CD14-positive monocyte (primary cell): Measurements from ENCODE around the gene MCHR2. TPM values are rescaled to one million over a fixed set of nuclear protein-coding genes. Genes with fewer than 3 reads are reported as not detected.

ENCODE experiments used
- DNase-seq, 3 donors: peaks; one replicate each; pipeline ENCODE4 v3.0.0-alpha.2; 2011 to 2022
- H2AFZ ChIP-seq: 2 replicates; pipeline ENCODE4 v1.6.0; 2012; ENCODE audit warnings: mild to moderate bottlenecking, low read depth, low read length, inconsistent platforms; ENCODE audit not compliant: insufficient read depth, poor library complexity, severe bottlenecking
- H3K27ac ChIP-seq, 2 donors: 1 replicate in 1 of 2; 2 replicates in 1 of 2; pipeline ENCODE4 v1.5.1; 2012 to 2013; ENCODE audit warnings: low read length in 2 of 2, control low read depth in 1 of 2, inconsistent platforms in 1 of 2, low read depth in 1 of 2, mild to moderate bottlenecking in 1 of 2
- H3K27me3 ChIP-seq, 2 donors: one replicate each; pipeline versions ENCODE4 v1.6.0 to v1.6.1; 2011 to 2013; ENCODE audit warnings: low read length in 2 of 2; ENCODE audit not compliant: control insufficient read depth in 2 of 2, insufficient read depth in 2 of 2
- H3K36me3 ChIP-seq, 2 donors: replicated peaks in 1 of 2; 1 replicate in 1 of 2; 2 replicates in 1 of 2; pipeline versions ENCODE4 v1.5.1 to v1.6.1; 2012 to 2013; ENCODE audit warnings: low read length in 2 of 2, control low read depth in 1 of 2, inconsistent platforms in 1 of 2, mild to moderate bottlenecking in 1 of 2; ENCODE audit not compliant: insufficient read depth in 2 of 2, control insufficient read depth in 1 of 2
- H3K4me1 ChIP-seq, 2 donors: 1 replicate in 1 of 2; 2 replicates in 1 of 2; pipeline versions ENCODE4 v1.5.1 to v1.6.1; 2012 to 2013; ENCODE audit warnings: low read length in 2 of 2, control low read depth in 1 of 2, inconsistent platforms in 1 of 2, mild to moderate bottlenecking in 1 of 2, moderate library complexity in 1 of 2; ENCODE audit not compliant: insufficient read depth in 2 of 2, control insufficient read depth in 1 of 2
- H3K4me2 ChIP-seq: replicated peaks from 2 replicates; pipeline ENCODE3; 2012; ENCODE audit warnings: low read length, moderate library complexity, mild to moderate bottlenecking; ENCODE audit not compliant: poor library complexity, severe bottlenecking; ENCODE audit errors: extremely low read depth
- H3K4me3 ChIP-seq, 3 experiments: fragments of 200-600 bp in 1 of 3; sonication (generic) in 1 of 3; replicated peaks in 1 of 3; 1 replicate in 2 of 3; 2 replicates in 1 of 3; pipeline ENCODE4 v1.5.1; 2011 to 2013; ENCODE audit warnings: low read length in 3 of 3, mild to moderate bottlenecking in 3 of 3, control low read depth in 2 of 3, low read depth in 2 of 3, inconsistent platforms in 1 of 3, moderate library complexity in 1 of 3
- H3K79me2 ChIP-seq: 2 replicates; pipeline ENCODE4 v1.6.0; 2012; ENCODE audit warnings: mild to moderate bottlenecking, control low read depth, inconsistent platforms, low read length, moderate library complexity; ENCODE audit not compliant: insufficient read depth
- H3K9ac ChIP-seq: 2 replicates; pipeline ENCODE4 v1.6.0; 2017; ENCODE audit warnings: low read length, mild to moderate bottlenecking; ENCODE audit not compliant: insufficient read depth, poor library complexity, severe bottlenecking
- H3K9me3 ChIP-seq, 2 donors: replicated peaks in 1 of 2; 1 replicate in 1 of 2; 2 replicates in 1 of 2; pipeline versions ENCODE4 v1.5.1 to v1.6.1; 2012 to 2013; ENCODE audit warnings: low read length in 2 of 2, control low read depth in 1 of 2; ENCODE audit not compliant: control insufficient read depth in 1 of 2, insufficient read depth in 1 of 2
- H4K20me1 ChIP-seq: 2 replicates; pipeline ENCODE4 v1.6.0; 2012; ENCODE audit warnings: mild to moderate bottlenecking, low read length, control low read depth, moderate library complexity; ENCODE audit not compliant: insufficient read depth
- H3K27ac Mint-ChIP-seq, 7 donors: one replicate each; pipeline ENCODE4 v1.8.0; 2020; ENCODE audit warnings: mild to moderate bottlenecking in 7 of 7, mixed read lengths in 7 of 7, moderate library complexity in 6 of 7, inconsistent platforms in 2 of 7
- H3K27me3 Mint-ChIP-seq, 3 donors: one replicate each; pipeline ENCODE4 v1.8.0; 2021 to 2022; ENCODE audit warnings: low read depth in 3 of 3, mild to moderate bottlenecking in 3 of 3, mixed read lengths in 3 of 3, moderate library complexity in 3 of 3, inconsistent platforms in 1 of 3
- H3K36me3 Mint-ChIP-seq, 2 donors: one replicate each; pipeline ENCODE4 v1.8.0; 2020; ENCODE audit warnings: mixed read lengths in 2 of 2, inconsistent platforms in 1 of 2, mild to moderate bottlenecking in 1 of 2
- H3K4me1 Mint-ChIP-seq: one replicate; pipeline ENCODE4 v1.8.0; 2020; ENCODE audit warnings: mild to moderate bottlenecking, mixed read lengths
- H3K4me3 Mint-ChIP-seq, 2 donors: one replicate each; pipeline ENCODE4 v1.8.0; 2020; ENCODE audit warnings: mild to moderate bottlenecking in 2 of 2, mixed read lengths in 2 of 2, moderate library complexity in 1 of 2
- H3K9me3 Mint-ChIP-seq, 7 donors: one replicate each; pipeline ENCODE4 v1.8.0; 2020 to 2022; ENCODE audit warnings: mixed read lengths in 7 of 7, mild to moderate bottlenecking in 6 of 7, moderate library complexity in 6 of 7, inconsistent platforms in 2 of 7
- CTCF ChIP-seq: fragments of 200-600 bp; IDR thresholded peaks from one replicate; pipeline ENCODE4 v1.8.0; 2022; ENCODE audit warnings: antibody characterized with exemption, mild to moderate bottlenecking
- WGBS: methylation state at CpG from one replicate; pipeline ENCODE4 v1.1.5; 2013; ENCODE audit warnings: missing lambda C conversion rate; ENCODE audit not compliant: insufficient coverage; 5-methylcytosine and 5-hydroxymethylcytosine counted together
- intact Hi-C, 2 donors: fragments of 100-400 bp; cut with micrococcal nuclease; formaldehyde crosslinking; loops; one replicate each; pipeline versions ENCODE4 v1.15.0 to v1.15.1; 2023
- polyA plus RNA-seq, 3 donors: library from polyadenylated mRNA; depleted of rRNA in 1 of 3; unstranded in 2 of 3; stranded (reverse) in 1 of 3; fragments of 300-500 nt in 2 of 3; fragments of >200 nt in 1 of 3; fragmentation: Illumina TruSeq in 2 of 3; gene quantifications; 1 replicate in 2 of 3; 2 replicates in 1 of 3; pipeline ENCODE4 v1.2.3, GENCODE V29; 2012 to 2021

MCHR2 gene
- polyA plus RNA-seq, 3 donors: not detected

- Mint-ChIP-seq H3K4me1 (no peaks in the 10 kb centered on the region), H3K36me3 (no peaks in the 10 kb centered on the region), H3K9me3 (peaks cover 0 to 2% (median 0%) of the 10 kb centered on the region in 7 donors), H3K27me3 (peaks cover 0 to 1% (median 0%) of the 10 kb centered on the region in 3 donors), H3K4me3 (no peak overlapping the region), H3K27ac (no peak overlapping the region)
- H3K27ac ChIP-seq: no peak overlapping the region
- WGBS: 92% methylated on average over 2 of the region's 3 CpGs
- H3K4me2 ChIP-seq: no peak overlapping the region
- no peaks in the 10 kb centered on the region for H3K27me3 ChIP-seq
- no peak overlapping the region for H3K4me3 ChIP-seq
- no peak for TF ChIP-seq CTCF
- no peak overlapping the region for H3K9ac ChIP-seq
- no peak overlapping the region for H2AFZ ChIP-seq
- no peaks in the 10 kb centered on the region for H3K36me3 ChIP-seq
- H3K9me3 ChIP-seq: no peaks in the 10 kb centered on the region
- DNase-seq: no peak
- H3K79me2 ChIP-seq: no peaks in the 10 kb centered on the region
- intact Hi-C loops: no loop called here
- no peaks in the 10 kb centered on the region for H3K4me1 ChIP-seq
- no peaks in the 10 kb centered on the region for H4K20me1 ChIP-seq
Observed at GRCh38 chr6:100022847-100023246, 28.8 kb upstream of the MCHR2 start.

GRCh38 chr6:100008857-100009256 lies 14.8 kb upstream of the MCHR2 start:
- Histone ChIP-seq H3K27ac (no peak overlapping the region), H3K4me3 (no peak overlapping the region), H3K9ac (no peak overlapping the region), H3K4me1 (no peaks in the 10 kb centered on the region), H3K36me3 (no peaks in the 10 kb centered on the region), H3K4me2 (no peak overlapping the region), H4K20me1 (no peaks in the 10 kb centered on the region), H3K27me3 (no peaks in the 10 kb centered on the region), H2AFZ (no peak overlapping the region), H3K9me3 (no peaks in the 10 kb centered on the region), H3K79me2 (no peaks in the 10 kb centered on the region)
- Mint-ChIP-seq H3K4me3 (no peak overlapping the region), H3K36me3 (no peaks in the 10 kb centered on the region), H3K9me3 (no peaks in the 10 kb centered on the region), H3K27me3 (peaks cover 0 to 7% (median 3%) of the 10 kb centered on the region in 3 donors), H3K4me1 (no peaks in the 10 kb centered on the region), H3K27ac (no peak overlapping the region)
- no peak for TF ChIP-seq CTCF
- 100% methylated on average over 1 of the region's 6 CpGs for WGBS
- no peak for DNase-seq
- intact Hi-C loops: no loop called here
